Endothelial cell of umbilical vein (primary cell): ENCODE data around the gene NCKAP5. TPM values are rescaled to one million over a fixed set of nuclear protein-coding genes. Genes with fewer than 3 reads are reported as not detected.

Experiments used
- BruUV-seq: library from RNA; stranded (reverse); fragments of 400-500 nt; replicated peaks from 2 replicates; lab custom pipeline; 2021; lab: Mats Ljungman, UMichigan
- CTCF ChIA-PET: fragments of 300-600, 350-600 bp; sonication (Branson Sonifier 250); formaldehyde crosslinking; loops from one replicate; lab custom pipeline; 2021; ENCODE audit warnings: antibody characterized with exemption, inconsistent platforms; lab: Charles Lee
- POLR2A ChIA-PET: fragments of 300-600, 350-600 bp; sonication (Branson Sonifier 250); formaldehyde crosslinking; loops from one replicate; lab custom pipeline; 2021; ENCODE audit warnings: antibody characterized with exemption, inconsistent platforms; lab: Charles Lee
- DNase-seq: peaks from one replicate; pipeline ENCODE4 v3.0.0-alpha.2; 2011; ENCODE audit warnings: low read depth, low spot score
- FAIRE-seq: peaks from 2 replicates; lab custom pipeline; 2011; peaks lifted over from hg19 to GRCh38; lab: Jason Lieb, UNC
- H2AFZ ChIP-seq: 2 replicates; pipeline ENCODE4 v1.6.0; 2012; ENCODE audit warnings: low read depth, low read length, control low read depth, inconsistent platforms
- H3K27ac ChIP-seq: 2 replicates; pipeline ENCODE4 v1.5.1; 2011; ENCODE audit warnings: low read depth, mild to moderate bottlenecking, control low read depth, low read length, moderate library complexity; ENCODE audit not compliant: insufficient read depth
- H3K27me3 ChIP-seq, 2 experiments: 2 replicates each; pipeline versions ENCODE4 v1.6.0 to v1.6.1; 2011; ENCODE audit warnings: low read length in 2 of 2, mixed read lengths in 1 of 2; ENCODE audit not compliant: control insufficient read depth in 2 of 2, insufficient read depth in 2 of 2
- H3K36me3 ChIP-seq, 2 experiments: 2 replicates in 1 of 2; 3 replicates in 1 of 2; pipeline ENCODE4 v1.5.1; 2011; ENCODE audit warnings: low read length in 2 of 2, mild to moderate bottlenecking in 1 of 2, moderate library complexity in 1 of 2; ENCODE audit not compliant: control insufficient read depth in 2 of 2, insufficient read depth in 2 of 2; ENCODE audit errors: extremely low read depth in 1 of 2
- H3K4me1 ChIP-seq: 3 replicates; pipeline ENCODE4 v1.5.1; 2011; ENCODE audit warnings: mild to moderate bottlenecking, low read length; ENCODE audit not compliant: control insufficient read depth, insufficient read depth; ENCODE audit errors: extremely low read depth
- H3K4me2 ChIP-seq: 2 replicates; pipeline ENCODE4 v1.6.1; 2011; ENCODE audit warnings: low read length, control low read depth, mixed read lengths; ENCODE audit not compliant: insufficient read depth
- H3K4me3 ChIP-seq, 3 experiments: fragments of 200-600 bp in 1 of 3; sonication (generic), shearing (Covaris generic) in 1 of 3; replicated peaks in 1 of 3; 2 replicates each; pipeline ENCODE4 v1.5.1; 2011 to 2016; ENCODE audit warnings: control low read depth in 3 of 3, low read length in 3 of 3, mild to moderate bottlenecking in 2 of 3, inconsistent platforms in 1 of 3, low read depth in 1 of 3, moderate library complexity in 1 of 3; ENCODE audit not compliant: insufficient read depth in 1 of 3
- H3K79me2 ChIP-seq: 2 replicates; pipeline ENCODE4 v1.6.0; 2012; ENCODE audit warnings: low read length, inconsistent platforms; ENCODE audit not compliant: control insufficient read depth, insufficient read depth
- H3K9ac ChIP-seq: replicated peaks from 2 replicates; pipeline ENCODE3; 2011; ENCODE audit warnings: low read length, control low read depth; ENCODE audit not compliant: insufficient read depth; ENCODE audit errors: extremely low read depth
- H3K9me1 ChIP-seq: replicated peaks from 3 replicates; pipeline ENCODE4 v1.6.0; 2011; ENCODE audit warnings: mild to moderate bottlenecking, low read length; ENCODE audit not compliant: control insufficient read depth, insufficient read depth; ENCODE audit errors: extremely low read depth
- H3K9me3 ChIP-seq: replicated peaks from 2 replicates; pipeline ENCODE4 v1.5.1; 2012; ENCODE audit warnings: low read length, inconsistent platforms; ENCODE audit not compliant: control insufficient read depth, insufficient read depth
- H4K20me1 ChIP-seq: replicated peaks from 2 replicates; pipeline ENCODE3; 2011; ENCODE audit warnings: mild to moderate bottlenecking, low read length; ENCODE audit not compliant: control insufficient read depth, insufficient read depth; ENCODE audit errors: extremely low read depth
- CTCF ChIP-seq, 2 donors: IDR thresholded peaks; 1 replicate in 1 of 2; 2 replicates in 1 of 2; pipeline ENCODE4 v1.5.1; 2011; ENCODE audit warnings: low read length in 2 of 2, mild to moderate bottlenecking in 2 of 2, moderate library complexity in 2 of 2, control low read depth in 1 of 2, inconsistent platforms in 1 of 2, low read depth in 1 of 2; ENCODE audit not compliant: insufficient read depth in 1 of 2; ENCODE audit errors: extremely low read depth in 1 of 2
- EZH2 ChIP-seq: IDR thresholded peaks from 2 replicates; pipeline ENCODE4 v1.6.1; 2012; ENCODE audit warnings: borderline replicate concordance, low read depth, mild to moderate bottlenecking, moderate library complexity, low read length, inconsistent platforms; ENCODE audit not compliant: severe bottlenecking
- FOS ChIP-seq: IDR thresholded peaks from 2 replicates; pipeline ENCODE4 v1.6.1; 2011; ENCODE audit warnings: mild to moderate bottlenecking, low read length, moderate library complexity, borderline replicate concordance; ENCODE audit not compliant: insufficient read depth
- GATA2 ChIP-seq: IDR thresholded peaks from 2 replicates; pipeline ENCODE4 v1.7.0; 2011; ENCODE audit warnings: low read depth, mild to moderate bottlenecking, moderate library complexity, mixed read lengths, low read length; ENCODE audit not compliant: insufficient read length, insufficient read depth
- JUN ChIP-seq: IDR thresholded peaks from 2 replicates; pipeline ENCODE4 v1.6.1; 2011; ENCODE audit warnings: borderline replicate concordance, low read depth; ENCODE audit not compliant: insufficient read length, insufficient read depth
- MAX ChIP-seq: IDR thresholded peaks from 2 replicates; pipeline ENCODE4 v1.6.1; 2011; ENCODE audit not compliant: insufficient read depth, insufficient read length
- MYC ChIP-seq: IDR thresholded peaks from one replicate; pipeline ENCODE4 v1.6.1; 2011; ENCODE audit warnings: mild to moderate bottlenecking, low read depth, low read length
- POLR2A ChIP-seq: IDR thresholded peaks from 2 replicates; pipeline ENCODE4 v1.6.1; 2012; ENCODE audit warnings: low read depth, mild to moderate bottlenecking, control low read depth, low read length
- POLR2AphosphoS5 ChIP-seq: IDR thresholded peaks from 2 replicates; pipeline ENCODE4 v1.6.1; 2012; ENCODE audit warnings: low read depth, mild to moderate bottlenecking, control low read depth, low read length, moderate library complexity; ENCODE audit not compliant: insufficient read depth
- dilution Hi-C: fragments of 300-500 bp; cut with MboI; formaldehyde crosslinking; loops from one replicate; pipeline ENCODE4 v1.15.0; 2019; ENCODE audit warnings: low sequenced_read_pairs; ENCODE audit not compliant: extremely low pct_ligation_motif_present
- intact Hi-C: fragments of 100-400 bp; cut with micrococcal nuclease; formaldehyde crosslinking; loops from one replicate; pipeline ENCODE4 v1.10.0; 2022
- polyA plus RNA-seq, 4 experiments: library from polyadenylated mRNA; depleted of rRNA in 3 of 4; stranded (reverse) in 3 of 4; unstranded in 1 of 4; fragments of >200 nt; gene quantifications; 2 replicates each; pipeline versions ENCODE4 v1.2.1 to v1.2.3, GENCODE V29; 2011 to 2012; ENCODE audit warnings: missing spikeins in 1 of 4
- total RNA-seq: library from RNA; stranded (reverse); gene quantifications from 2 replicates; pipeline ENCODE4 v1.2.3, GENCODE V29; 2021

Gene NCKAP5
- total and polyA plus RNA-seq, 2 donors (not counting 3 experiments of a cell fraction or from before 2014, with no cell fraction given) = 0.47 to 3.3 TPM

GRCh38 chr2:133503323-133503722 is 64.9 kb downstream of the NCKAP5 start:
- Histone ChIP-seq H3K36me3 (no peaks in the 10 kb centered on the region), H4K20me1 (no peaks in the 10 kb centered on the region), H3K9me1 (no peaks in the 10 kb centered on the region), H3K9me3 (no peaks in the 10 kb centered on the region), H3K9ac (no peak overlapping the region), H3K79me2 (no peaks in the 10 kb centered on the region), H3K27me3 (peaks cover 0 to 2% of the 10 kb centered on the region in 2 experiments), H3K4me1 (peaks cover 4% of the 10 kb centered on the region), H3K27ac (no peak overlapping the region), H3K4me2 (no peak overlapping the region), H3K4me3 (no peak overlapping the region), H2AFZ (no peak overlapping the region)
- no peak for FAIRE-seq
- TF ChIP-seq GATA2 (no peak), FOS (no peak), POLR2AphosphoS5 (no peak), EZH2 (no peak), MYC (no peak), JUN (no peak), POLR2A (no peak), CTCF (IDR thresholded peaks at IDR 0.05; ENCODE audit: extremely low read depth in 1 of 2, insufficient read depth in 1 of 2, low read depth in 1 of 2, low read length in 2 of 2) (no peak), MAX (no peak)
- no peak for DNase-seq
- no TSS peak for BruUV-seq
- intact Hi-C loops = no loop called here
- ChIA-PET CTCF (interaction anchor here (1.0 to 1.2 kb wide), 2 partner anchors 16 to 277 kb away, joined by 3 read pairs; no protein-coding TSS in a partner anchor), POLR2A (no interaction called here)
- dilution Hi-C loops = no loop called here
